ENCODE results near the gene LIMA1. TPM values are rescaled to one million over a fixed set of nuclear protein-coding genes. Genes with fewer than 3 reads are reported as not detected.

Gene LIMA1
- total RNA-seq, 4 donors from 2014 or later, result 194 to 256 (median 228) TPM

- no peak for TF ChIP-seq CTCF (IDR thresholded peaks at IDR 0.05; ENCODE audit: low read depth)
Observed at GRCh38 chr12:50151047-50151687, 132.2 kb downstream of the LIMA1 start.

- no peak for TF ChIP-seq CTCF (IDR thresholded peaks at IDR 0.05; ENCODE audit: low read depth)
Observed at GRCh38 chr12:50149311-50149710, 134.0 kb downstream of the LIMA1 start.

- no peak for TF ChIP-seq CTCF (IDR thresholded peaks at IDR 0.05; ENCODE audit: low read depth)
Observed at GRCh38 chr12:50147281-50147680, 136.0 kb downstream of the LIMA1 start.

- TF ChIP-seq CTCF (IDR thresholded peaks at IDR 0.05; ENCODE audit: low read depth), result no peak
Observed at GRCh38 chr12:50145439-50145838, 137.9 kb downstream of the LIMA1 start.

GRCh38 chr12:50142993-50143392, 140.3 kb downstream of the LIMA1 start:
- no peak for TF ChIP-seq CTCF (IDR thresholded peaks at IDR 0.05; ENCODE audit: low read depth)

- no peak for TF ChIP-seq CTCF (IDR thresholded peaks at IDR 0.05; ENCODE audit: low read depth)
Observed at GRCh38 chr12:50132505-50133135, 150.7 kb downstream of the LIMA1 start.

GRCh38 chr12:50129290-50129689, 154.0 kb downstream of the LIMA1 start:
- no peak for TF ChIP-seq CTCF (IDR thresholded peaks at IDR 0.05; ENCODE audit: low read depth)

Measured in subcutaneous adipose tissue (tissue), 4 donors.